H9 (cell line): Measurements from ENCODE around the gene LPCAT2. TPM values are rescaled to one million over a fixed set of nuclear protein-coding genes. Genes with fewer than 3 reads are reported as not detected.

Source experiments
- DNase-seq: peaks from one replicate; pipeline ENCODE4 v3.0.0-alpha.2; 2017
- H2AFZ ChIP-seq: one replicate; pipeline ENCODE4 v1.6.1; 2013; ENCODE audit warnings: mild to moderate bottlenecking, low read length, control low read depth, moderate library complexity
- H2AK5ac ChIP-seq: 2 replicates; pipeline ENCODE4 v1.6.1; 2013; ENCODE audit warnings: low read length, control low read depth, mixed read lengths; ENCODE audit not compliant: insufficient read length
- H2BK120ac ChIP-seq: one replicate; pipeline ENCODE4 v1.6.1; 2013; ENCODE audit warnings: low read depth, mild to moderate bottlenecking, low read length, control low read depth, inconsistent platforms; ENCODE audit not compliant: poor library complexity, severe bottlenecking
- H2BK12ac ChIP-seq: 2 replicates; pipeline ENCODE4 v1.6.1; 2013; ENCODE audit warnings: low read length, control low read depth, mixed read lengths, low read depth; ENCODE audit not compliant: insufficient read length
- H2BK15ac ChIP-seq: 2 replicates; pipeline ENCODE4 v1.6.1; 2013; ENCODE audit warnings: low read depth, low read length, control low read depth
- H2BK20ac ChIP-seq: one replicate; pipeline ENCODE4 v1.6.1; 2013; ENCODE audit warnings: low read depth, mild to moderate bottlenecking, low read length, control low read depth, inconsistent platforms; ENCODE audit not compliant: poor library complexity, severe bottlenecking
- H2BK5ac ChIP-seq: 2 replicates; pipeline ENCODE4 v1.6.1; 2013; ENCODE audit warnings: low read length, control low read depth, mixed read lengths; ENCODE audit not compliant: insufficient read length
- H3K14ac ChIP-seq: 2 replicates; pipeline ENCODE4 v1.6.1; 2013; ENCODE audit warnings: low read length, control low read depth; ENCODE audit not compliant: insufficient read depth
- H3K18ac ChIP-seq: 2 replicates; pipeline ENCODE4 v1.6.1; 2013; ENCODE audit warnings: low read depth, mild to moderate bottlenecking, mixed read lengths, low read length, control low read depth; ENCODE audit not compliant: insufficient read length
- H3K23ac ChIP-seq: 2 replicates; pipeline ENCODE4 v1.6.1; 2013; ENCODE audit warnings: low read length, control low read depth, mixed read lengths, low read depth; ENCODE audit not compliant: insufficient read length
- H3K23me2 ChIP-seq: 2 replicates; pipeline ENCODE4 v1.6.1; 2013; ENCODE audit warnings: low read depth, mild to moderate bottlenecking, mixed read lengths, low read length, control low read depth; ENCODE audit not compliant: insufficient read length, poor library complexity, severe bottlenecking
- H3K27ac ChIP-seq: 2 replicates; pipeline ENCODE4 v1.5.1; 2013; ENCODE audit warnings: low read length, control low read depth, mixed read lengths, low read depth; ENCODE audit not compliant: insufficient read length
- H3K27me3 ChIP-seq: 2 replicates; pipeline ENCODE4 v1.6.1; 2013; ENCODE audit warnings: low read length, control low read depth, inconsistent platforms; ENCODE audit not compliant: insufficient read depth
- H3K4ac ChIP-seq: 2 replicates; pipeline ENCODE4 v1.6.1; 2013; ENCODE audit warnings: low read depth, mild to moderate bottlenecking, control low read depth, inconsistent platforms, low read length, moderate library complexity
- H3K4me1 ChIP-seq: 2 replicates; pipeline ENCODE4 v1.6.1; 2013; ENCODE audit warnings: low read length, control low read depth, inconsistent platforms; ENCODE audit not compliant: insufficient read depth
- H3K4me2 ChIP-seq: 2 replicates; pipeline ENCODE4 v1.6.1; 2013; ENCODE audit warnings: low read length, control low read depth, mixed read lengths; ENCODE audit not compliant: insufficient read length, insufficient read depth
- H3K56ac ChIP-seq: 2 replicates; pipeline ENCODE4 v1.6.1; 2013; ENCODE audit warnings: low read depth, mild to moderate bottlenecking, mixed read lengths, low read length, control low read depth; ENCODE audit not compliant: insufficient read length
- H3K79me1 ChIP-seq: 2 replicates; pipeline ENCODE4 v1.6.1; 2013; ENCODE audit warnings: low read depth, mild to moderate bottlenecking, moderate library complexity, low read length, control low read depth, inconsistent platforms; ENCODE audit not compliant: insufficient read depth, poor library complexity, severe bottlenecking
- H3K79me2 ChIP-seq: 2 replicates; pipeline ENCODE4 v1.6.1; 2013; ENCODE audit warnings: low read length, control low read depth, inconsistent platforms; ENCODE audit not compliant: insufficient read depth
- H3K9ac ChIP-seq: 2 replicates; pipeline ENCODE4 v1.6.1; 2013; ENCODE audit warnings: low read length, control low read depth, mixed read lengths; ENCODE audit not compliant: insufficient read length; ENCODE audit errors: extremely low read depth
- H3K9me3 ChIP-seq: one replicate; pipeline ENCODE4 v1.6.1; 2013; ENCODE audit warnings: low read depth, low read length, inconsistent platforms; ENCODE audit not compliant: control insufficient read depth
- H3T11ph ChIP-seq: one replicate; pipeline ENCODE4 v1.6.1; 2013; ENCODE audit warnings: mild to moderate bottlenecking, low read length, control low read depth, inconsistent platforms
- H4K20me1 ChIP-seq: one replicate; pipeline ENCODE4 v1.6.1; 2013; ENCODE audit not compliant: control insufficient read depth, insufficient read length, insufficient read depth
- H4K5ac ChIP-seq: 2 replicates; pipeline ENCODE4 v1.6.1; 2013; ENCODE audit warnings: low read depth, mild to moderate bottlenecking, mixed read lengths, low read length, control low read depth; ENCODE audit not compliant: insufficient read length
- H4K8ac ChIP-seq: replicated peaks from 2 replicates; pipeline ENCODE4 v1.6.1; 2013; ENCODE audit warnings: low read length, control low read depth, mixed read lengths, low read depth; ENCODE audit not compliant: insufficient read length
- H4K91ac ChIP-seq: 2 replicates; pipeline ENCODE4 v1.6.1; 2013; ENCODE audit warnings: low read depth, mild to moderate bottlenecking, moderate library complexity, mixed read lengths, low read length, control low read depth; ENCODE audit not compliant: insufficient read length
- H3K27ac Mint-ChIP-seq, 3 experiments: 2 replicates in 2 of 3; 3 replicates in 1 of 3; pipeline ENCODE4 v1.8.0; 2020 to 2021; ENCODE audit warnings: mixed read lengths in 3 of 3, mild to moderate bottlenecking in 1 of 3, moderate library complexity in 1 of 3
- H3K27me3 Mint-ChIP-seq: 2 replicates; pipeline ENCODE4 v1.8.0; 2021; ENCODE audit warnings: low read depth, mild to moderate bottlenecking, moderate library complexity, mixed read lengths
- H3K36me3 Mint-ChIP-seq, 3 experiments: 2 replicates in 2 of 3; 3 replicates in 1 of 3; pipeline ENCODE4 v1.8.0; 2020 to 2021; ENCODE audit warnings: low read depth in 3 of 3, mixed read lengths in 3 of 3; ENCODE audit not compliant: insufficient read depth in 1 of 3
- H3K4me1 Mint-ChIP-seq, 2 experiments: 2 replicates each; pipeline ENCODE4 v1.8.0; 2020; ENCODE audit warnings: mixed read lengths in 2 of 2
- H3K4me3 Mint-ChIP-seq, 2 experiments: 2 replicates in 1 of 2; 3 replicates in 1 of 2; pipeline ENCODE4 v1.8.0; 2020 to 2021; ENCODE audit warnings: mild to moderate bottlenecking in 2 of 2, mixed read lengths in 2 of 2, moderate library complexity in 1 of 2
- H3K9me3 Mint-ChIP-seq, 2 experiments: 2 replicates in 1 of 2; 3 replicates in 1 of 2; pipeline ENCODE4 v1.8.0; 2020; ENCODE audit warnings: mild to moderate bottlenecking in 2 of 2, mixed read lengths in 2 of 2, moderate library complexity in 1 of 2
- CTCF ChIP-seq: fragments of 200-600 bp; sonication (generic); conservative IDR thresholded peaks from 3 replicates; pipeline ENCODE4 v1.8.0; 2021; ENCODE audit warnings: antibody characterized with exemption, mild to moderate bottlenecking
- WGBS: extraction: QIAGEN DNeasy Blood & Tissue Kit; methylation state at CpG from one replicate; pipeline ENCODE4 v1.1.7; 2013; ENCODE audit warnings: missing lambda C conversion rate, low lambda C conversion rate, mixed read lengths; ENCODE audit not compliant: insufficient read length; ENCODE audit errors: extremely low coverage; 5-methylcytosine and 5-hydroxymethylcytosine counted together
- total RNA-seq: library from RNA; stranded (reverse); gene quantifications from 2 replicates; pipeline ENCODE4 v1.2.1, GENCODE V29; 2021

LPCAT2 gene
- total RNA-seq, 1 experiment from 2014 or later = 2.8 TPM

DNA sequence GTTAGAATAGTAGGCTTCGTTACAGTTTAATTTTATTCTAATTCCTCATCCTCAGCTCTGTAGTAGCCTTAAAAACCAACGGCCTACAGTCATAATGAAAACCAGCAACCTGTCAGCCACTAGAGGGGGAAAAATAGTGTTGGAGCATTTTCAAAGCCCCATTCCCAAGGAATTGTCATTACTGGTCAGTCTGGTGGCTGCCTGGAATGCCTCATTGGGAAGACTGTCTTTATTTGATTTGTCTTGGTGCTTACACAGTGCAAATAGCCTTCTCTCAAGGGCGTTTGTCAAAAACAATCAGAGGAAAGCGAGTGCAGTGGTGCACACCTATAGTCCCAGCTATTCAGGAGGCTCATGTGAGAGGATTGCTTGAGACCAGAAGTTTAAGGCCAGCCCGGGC, 4.7 kb downstream of the LPCAT2 start:
- peaks cover 47 to 48% of the 10 kb centered on the region in 2 experiments for H3K9me3 Mint-ChIP-seq
- H3K4me2 ChIP-seq = no peak overlapping the region
- no peak overlapping the region for H3K27ac ChIP-seq
- H3K36me3 Mint-ChIP-seq = peaks cover 19 to 52% (median 24%) of the 10 kb centered on the region in 3 experiments
- no peak overlapping the region for H2BK5ac ChIP-seq
- peaks cover 10 to 14% of the 10 kb centered on the region in 2 experiments for H3K4me1 Mint-ChIP-seq
- no CpG with 5 or more reads among the region's 5 CpGs for WGBS
- no peak overlapping the region for H4K8ac ChIP-seq
- H3K79me2 ChIP-seq = no peaks in the 10 kb centered on the region
- no peak overlapping the region for H2AFZ ChIP-seq
- no peaks in the 10 kb centered on the region for H3K79me1 ChIP-seq
- H3K27ac Mint-ChIP-seq = no peak overlapping the region
- H3K27me3 Mint-ChIP-seq = peaks cover 9% of the 10 kb centered on the region
- H3K9ac ChIP-seq = no peak overlapping the region
- no peak overlapping the region for H3K4me3 Mint-ChIP-seq
- no peak overlapping the region for H3K4ac ChIP-seq
- H3K18ac ChIP-seq = no peak overlapping the region
- H3K9me3 ChIP-seq = no peaks in the 10 kb centered on the region
- no peaks in the 10 kb centered on the region for H4K20me1 ChIP-seq
- peaks cover 10% of the 10 kb centered on the region for H3K23me2 ChIP-seq
- H3K23ac ChIP-seq = no peak overlapping the region
- no peak overlapping the region for H2BK12ac ChIP-seq
- no peak overlapping the region for H3K14ac ChIP-seq
- no peak overlapping the region for H4K91ac ChIP-seq
- peaks cover 3% of the 10 kb centered on the region; the same call in 1 of the 2 replicates for H3K4me1 ChIP-seq
- no peak overlapping the region for H4K5ac ChIP-seq
- H3T11ph ChIP-seq = no peak overlapping the region
- H3K27me3 ChIP-seq = no peaks in the 10 kb centered on the region
- H3K56ac ChIP-seq = no peak overlapping the region
- no peak for DNase-seq
- no peak overlapping the region for H2BK120ac ChIP-seq
- H2BK20ac ChIP-seq = no peak overlapping the region
- no peak overlapping the region for H2BK15ac ChIP-seq
- peak; percentile 43; the same call in 2 of the 3 replicates for TF ChIP-seq CTCF
- no peak overlapping the region for H2AK5ac ChIP-seq
